ENCODE results near the gene SYNE1. TPM values are rescaled to one million over a fixed set of nuclear protein-coding genes. Genes with fewer than 3 reads are reported as not detected.

Gene SYNE1
- polyA plus RNA-seq, 2 of the 4 experiments (the other 2 are of a cell fraction) = 10.5 to 28.5 TPM

DNA sequence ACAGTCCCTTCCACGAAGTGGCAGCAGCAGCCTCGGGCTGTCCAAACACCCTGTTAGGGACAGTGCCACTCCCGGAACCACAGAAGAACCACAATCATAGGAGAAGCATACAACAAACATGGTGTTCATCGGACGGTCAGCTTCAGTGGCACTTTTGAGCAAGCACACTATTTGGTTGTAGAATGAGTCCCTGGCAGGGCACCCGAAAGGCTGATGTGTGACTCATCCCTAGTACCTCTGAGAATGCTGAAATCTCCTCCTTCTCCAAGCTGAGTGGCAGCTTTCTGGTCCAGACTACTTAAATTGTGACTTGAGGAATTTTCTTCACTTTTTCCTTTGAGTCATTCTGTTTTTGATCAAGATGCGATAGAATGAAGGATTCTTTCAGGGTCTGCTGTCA, 547.2 kb downstream of the SYNE1 start (continued):
- TF ChIP-seq, protein P1, sequence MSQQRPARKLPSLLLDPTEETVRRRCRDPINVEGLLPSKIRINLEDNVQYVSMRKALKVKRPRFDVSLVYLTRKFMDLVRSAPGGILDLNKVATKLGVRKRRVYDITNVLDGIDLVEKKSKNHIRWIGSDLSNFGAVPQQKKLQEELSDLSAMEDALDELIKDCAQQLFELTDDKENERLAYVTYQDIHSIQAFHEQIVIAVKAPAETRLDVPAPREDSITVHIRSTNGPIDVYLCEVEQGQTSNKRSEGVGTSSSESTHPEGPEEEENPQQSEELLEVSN (IDR thresholded peaks at IDR 0.05; ENCODE audit: borderline replicate concordance, low read depth) = no peak
- no peak for TF ChIP-seq HEYL (CRISPR knock-in tag; IDR thresholded peaks at IDR 0.05)

DNA sequence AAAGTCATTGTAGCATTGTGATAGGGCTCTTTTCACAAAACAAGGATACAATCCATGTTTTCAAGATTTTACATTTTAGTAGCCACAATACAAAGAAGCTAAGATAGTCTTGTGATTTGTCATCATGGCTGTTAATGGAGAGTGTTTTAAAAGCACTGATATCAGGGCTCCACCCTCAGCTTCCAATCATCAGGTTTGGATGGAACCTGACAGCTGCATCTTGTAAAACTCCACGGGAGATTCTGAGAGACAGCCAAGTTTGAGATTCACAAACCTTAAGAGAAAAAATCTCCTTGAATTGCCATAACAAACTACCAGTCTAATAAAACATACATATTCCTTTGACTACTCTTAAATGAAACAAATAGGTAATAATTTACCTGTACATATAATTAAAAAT, 549.5 kb downstream of the SYNE1 start:
- TF ChIP-seq BHLHE40 (IDR thresholded peaks at IDR 0.05; ENCODE audit: low read depth, low read length) = no peak
- no peak for TF ChIP-seq ZNF302 (CRISPR knock-in tag; IDR thresholded peaks at IDR 0.05)
- TF ChIP-seq HOXA7 (CRISPR knock-in tag; IDR thresholded peaks at IDR 0.05) = no peak
- TF ChIP-seq NPAS2 (CRISPR knock-in tag; IDR thresholded peaks at IDR 0.05; ENCODE audit: borderline replicate concordance) = no peak
- TF ChIP-seq CHD4 (IDR thresholded peaks at IDR 0.05; ENCODE audit: borderline replicate concordance) = no peak
- no peak for TF ChIP-seq TP53 (CRISPR knock-in tag; IDR thresholded peaks at IDR 0.05)
- TF ChIP-seq EHMT2 (IDR thresholded peaks at IDR 0.05; ENCODE audit: low read depth) = no peak
- TF ChIP-seq NR3C1 (IDR thresholded peaks at IDR 0.05) = no peak
- TF ChIP-seq PHF8 (IDR thresholded peaks at IDR 0.05; ENCODE audit: borderline replicate concordance, low read depth) = no peak
- TF ChIP-seq POLR2A (IDR thresholded peaks at IDR 0.05; ENCODE audit: low read length) = no peak
- TF ChIP-seq HEYL (CRISPR knock-in tag; IDR thresholded peaks at IDR 0.05) = no peak
- H3K27ac ChIP-seq = no peak overlapping the region
- FAIRE-seq (no peak), DNase-seq (ENCODE audit: low read depth in 1 of 2, low spot score in 1 of 2) (no peak), ATAC-seq (no peak)
- no peak overlapping the region for H3K4me3 ChIP-seq
- peaks cover 13% of the 10 kb centered on the region; the same call in 2 of the 3 replicates for H3K4me1 ChIP-seq
- POLR2A ChIA-PET = no interaction called here
- WGBS (ENCODE audit: missing lambda C conversion rate) = 0% methylated on average over 1 of the region's 1 CpG
- CTCF ChIA-PET = no interaction called here
- H3K4me2 ChIP-seq = no peak overlapping the region
- H3K9me3 ChIP-seq = no peaks in the 10 kb centered on the region

DNA sequence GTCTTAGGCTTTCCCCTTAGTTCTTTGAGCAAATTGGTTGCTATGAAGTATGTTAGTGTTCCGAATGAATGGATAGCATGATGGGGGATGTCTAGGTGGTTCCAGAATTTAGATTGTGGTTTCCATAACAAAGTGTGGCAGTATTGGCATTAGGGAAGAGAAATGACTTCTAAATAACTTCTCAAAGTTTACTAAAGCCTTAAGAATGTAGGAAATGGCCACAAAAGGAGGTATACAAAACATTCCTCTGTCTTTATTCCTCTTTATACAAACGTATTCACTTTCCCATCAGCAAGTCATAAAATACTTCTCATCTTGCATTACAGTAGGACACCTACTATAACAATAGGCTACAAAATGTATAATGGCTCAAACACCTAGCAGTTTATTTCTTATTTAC, 550.1 kb downstream of the SYNE1 start:
- 23% methylated on average over 2 of the region's 2 CpGs for WGBS (ENCODE audit: missing lambda C conversion rate)
- no peaks in the 10 kb centered on the region for H3K9me3 ChIP-seq
- CTCF ChIA-PET = no interaction called here
- no peak overlapping the region for H3K4me3 ChIP-seq
- H3K4me2 ChIP-seq = no peak overlapping the region
- no peak for FAIRE-seq
- H3K27ac ChIP-seq = no peak overlapping the region
- no peak for ATAC-seq
- H3K4me1 ChIP-seq = peaks cover 7% of the 10 kb centered on the region; the same call in 2 of the 3 replicates
- TF ChIP-seq POLR2AphosphoS2 (conservative IDR thresholded peaks at IDR 0.05; ENCODE audit: low read length) = no peak
- TF ChIP-seq ZFP36 (IDR thresholded peaks at IDR 0.05; ENCODE audit: borderline replicate concordance, partially characterized antibody) = no peak
- TF ChIP-seq HOXB13 (CRISPR knock-in tag; IDR thresholded peaks at IDR 0.05; ENCODE audit: low read depth) = no peak
- no peak for TF ChIP-seq TFCP2L1 (CRISPR knock-in tag; IDR thresholded peaks at IDR 0.05)
- TF ChIP-seq, protein P2, sequence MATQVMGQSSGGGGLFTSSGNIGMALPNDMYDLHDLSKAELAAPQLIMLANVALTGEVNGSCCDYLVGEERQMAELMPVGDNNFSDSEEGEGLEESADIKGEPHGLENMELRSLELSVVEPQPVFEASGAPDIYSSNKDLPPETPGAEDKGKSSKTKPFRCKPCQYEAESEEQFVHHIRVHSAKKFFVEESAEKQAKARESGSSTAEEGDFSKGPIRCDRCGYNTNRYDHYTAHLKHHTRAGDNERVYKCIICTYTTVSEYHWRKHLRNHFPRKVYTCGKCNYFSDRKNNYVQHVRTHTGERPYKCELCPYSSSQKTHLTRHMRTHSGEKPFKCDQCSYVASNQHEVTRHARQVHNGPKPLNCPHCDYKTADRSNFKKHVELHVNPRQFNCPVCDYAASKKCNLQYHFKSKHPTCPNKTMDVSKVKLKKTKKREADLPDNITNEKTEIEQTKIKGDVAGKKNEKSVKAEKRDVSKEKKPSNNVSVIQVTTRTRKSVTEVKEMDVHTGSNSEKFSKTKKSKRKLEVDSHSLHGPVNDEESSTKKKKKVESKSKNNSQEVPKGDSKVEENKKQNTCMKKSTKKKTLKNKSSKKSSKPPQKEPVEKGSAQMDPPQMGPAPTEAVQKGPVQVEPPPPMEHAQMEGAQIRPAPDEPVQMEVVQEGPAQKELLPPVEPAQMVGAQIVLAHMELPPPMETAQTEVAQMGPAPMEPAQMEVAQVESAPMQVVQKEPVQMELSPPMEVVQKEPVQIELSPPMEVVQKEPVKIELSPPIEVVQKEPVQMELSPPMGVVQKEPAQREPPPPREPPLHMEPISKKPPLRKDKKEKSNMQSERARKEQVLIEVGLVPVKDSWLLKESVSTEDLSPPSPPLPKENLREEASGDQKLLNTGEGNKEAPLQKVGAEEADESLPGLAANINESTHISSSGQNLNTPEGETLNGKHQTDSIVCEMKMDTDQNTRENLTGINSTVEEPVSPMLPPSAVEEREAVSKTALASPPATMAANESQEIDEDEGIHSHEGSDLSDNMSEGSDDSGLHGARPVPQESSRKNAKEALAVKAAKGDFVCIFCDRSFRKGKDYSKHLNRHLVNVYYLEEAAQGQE (IDR thresholded peaks at IDR 0.05) = no peak
- TF ChIP-seq FOSB (CRISPR knock-in tag; IDR thresholded peaks at IDR 0.05) = no peak
- TF ChIP-seq JUNB (IDR thresholded peaks at IDR 0.05) = no peak
- TF ChIP-seq CEBPB (IDR thresholded peaks at IDR 0.05) = no peak
- no peak for DNase-seq (ENCODE audit: low read depth in 1 of 2, low spot score in 1 of 2)
- POLR2A ChIA-PET = no interaction called here

Measured in A549 (cell line).